NCI-H2227 (cell line): ENCODE results near the gene ASTN2.

Experiments
- DNase-seq: peaks from one replicate; lab custom pipeline; 2025; ENCODE audit not compliant: unreplicated experiment; lab: John Stamatoyannopoulos, UW

Gene ASTN2

GRCh38 chr9:117306032-117306431 is 108.8 kb downstream of the ASTN2 start:
- DNase-seq, result no peak

DNA sequence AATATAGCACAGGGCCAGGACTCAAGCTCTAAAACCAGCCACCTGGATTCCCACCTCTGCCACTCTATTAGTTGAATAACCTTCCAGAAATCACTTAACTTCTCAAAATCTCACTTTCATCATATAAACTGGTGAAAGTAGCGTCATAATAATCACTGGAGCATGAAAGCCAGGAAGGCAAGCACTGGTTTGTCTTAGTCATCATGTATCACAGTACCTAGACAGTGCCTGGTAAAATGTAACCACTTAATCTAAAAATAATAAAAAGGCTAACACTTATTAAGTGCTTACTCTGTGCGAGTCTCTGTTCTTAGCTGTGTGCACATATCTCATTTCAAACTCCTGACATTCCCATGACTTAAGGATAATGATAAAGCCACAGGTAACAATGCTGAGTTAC is 109.4 kb downstream of the ASTN2 start:
- no peak for DNase-seq

GRCh38 chr9:117304549-117304948 is 110.3 kb downstream of the ASTN2 start:
- no peak for DNase-seq

DNA sequence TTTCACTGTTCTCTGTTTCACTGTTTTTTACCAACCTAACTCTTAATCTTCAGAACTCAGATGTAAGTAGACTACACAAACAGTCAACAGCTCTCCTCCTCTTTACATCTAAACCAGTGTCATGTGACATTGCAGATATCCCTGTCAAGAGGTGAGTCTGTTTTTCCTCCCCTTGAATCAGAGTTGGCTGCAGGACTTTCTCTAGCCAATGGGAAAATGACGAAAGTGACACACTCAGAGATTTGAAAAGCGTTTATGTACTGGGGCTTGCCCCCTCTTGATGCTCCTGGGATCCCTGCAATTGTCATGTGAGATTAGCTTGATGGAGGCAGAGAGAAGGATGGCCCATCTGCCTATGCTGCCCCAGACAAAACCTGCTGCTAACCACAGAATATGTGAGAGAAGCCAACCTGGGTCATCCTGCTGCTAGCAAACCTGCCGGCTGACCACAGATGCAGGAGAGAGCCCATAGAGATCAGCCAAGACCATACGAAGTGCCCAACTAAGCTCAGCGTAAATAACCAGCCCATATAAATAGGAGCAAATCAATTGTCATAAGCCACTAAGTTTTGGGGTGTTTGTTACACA is 111.1 kb downstream of the ASTN2 start:
- no peak for DNase-seq

- no peak for DNase-seq
Observed at GRCh38 chr9:117302487-117302886, 112.4 kb downstream of the ASTN2 start.

DNA sequence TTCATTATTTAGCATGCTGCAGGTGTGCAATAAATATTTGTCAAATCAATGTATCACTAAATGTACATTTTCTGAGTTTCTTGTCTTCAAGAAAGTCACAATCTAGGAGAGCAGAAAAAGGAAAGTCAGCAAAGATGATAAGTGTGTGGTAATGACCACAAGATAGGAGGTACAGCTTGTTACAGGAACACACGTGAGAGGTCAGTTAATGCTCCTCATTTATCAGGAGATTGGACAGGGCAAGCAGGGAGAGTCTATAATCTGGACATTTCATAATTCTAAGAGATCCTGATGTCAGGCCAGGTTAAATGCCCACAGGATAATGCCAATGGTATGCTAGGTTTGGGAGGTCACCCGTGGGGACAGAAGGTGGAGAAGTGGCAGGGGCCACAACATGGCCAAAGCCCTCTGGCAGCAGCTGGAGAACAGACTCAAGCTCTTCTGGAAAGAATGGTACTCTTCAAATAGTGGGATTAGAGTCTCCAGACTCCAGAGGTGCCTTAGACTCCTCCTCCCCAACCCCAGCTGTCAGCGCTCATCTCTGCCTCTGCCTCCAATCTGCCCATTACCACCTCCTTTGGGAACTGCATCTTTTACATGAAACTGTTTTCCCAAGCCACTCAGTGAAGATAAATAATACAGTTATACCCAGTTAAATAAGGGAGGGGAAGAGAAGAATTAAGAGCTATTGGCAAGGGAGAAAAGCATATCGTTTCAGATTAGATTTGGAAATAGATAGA is 114.3 kb downstream of the ASTN2 start:
- DNase-seq, result no peak

- no peak for DNase-seq
Observed at GRCh38 chr9:117296453-117296852, 118.4 kb downstream of the ASTN2 start.

- DNase-seq, result no peak
Observed at GRCh38 chr9:117293206-117294114, 121.4 kb downstream of the ASTN2 start.

DNA sequence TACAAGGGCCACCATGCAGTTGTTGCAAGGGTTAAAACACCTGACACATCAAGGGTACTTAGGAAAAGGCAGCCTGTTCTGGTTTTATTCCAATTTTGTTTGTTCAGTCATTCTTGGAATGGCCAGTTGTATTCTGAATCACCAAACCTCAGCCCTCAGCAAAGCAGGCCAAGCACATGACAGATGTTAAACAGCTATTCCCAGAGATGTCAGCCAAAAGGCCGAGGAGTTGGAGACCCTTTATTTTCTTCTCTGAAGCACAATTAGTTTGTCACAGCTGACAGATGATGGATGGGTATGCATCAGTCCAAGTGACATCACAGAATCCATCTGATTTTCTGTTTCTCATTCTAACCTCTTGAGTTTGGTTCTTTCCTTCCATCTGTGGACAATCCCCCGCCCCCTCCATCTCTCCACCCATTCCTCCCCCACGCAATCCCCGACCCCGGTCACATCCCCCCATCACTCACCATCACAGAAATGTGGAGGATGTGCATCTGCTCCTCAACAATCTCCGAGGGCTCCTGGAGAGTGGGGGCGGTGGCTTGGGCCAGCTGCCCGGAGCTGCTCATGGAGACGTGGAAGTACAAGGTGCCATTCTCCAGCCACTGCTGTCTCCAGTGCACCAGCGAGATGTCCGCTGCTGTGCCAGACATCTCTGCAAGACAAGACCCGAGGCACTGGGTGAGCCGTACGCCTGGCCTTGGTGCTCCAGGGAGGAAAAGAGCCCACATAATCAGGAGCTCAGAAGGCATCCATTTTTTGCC is 123.8 kb downstream of the ASTN2 start:
- peak; percentile 28 for DNase-seq

- DNase-seq, result no peak
Observed at GRCh38 chr9:117290306-117290840, 124.5 kb downstream of the ASTN2 start.

DNA sequence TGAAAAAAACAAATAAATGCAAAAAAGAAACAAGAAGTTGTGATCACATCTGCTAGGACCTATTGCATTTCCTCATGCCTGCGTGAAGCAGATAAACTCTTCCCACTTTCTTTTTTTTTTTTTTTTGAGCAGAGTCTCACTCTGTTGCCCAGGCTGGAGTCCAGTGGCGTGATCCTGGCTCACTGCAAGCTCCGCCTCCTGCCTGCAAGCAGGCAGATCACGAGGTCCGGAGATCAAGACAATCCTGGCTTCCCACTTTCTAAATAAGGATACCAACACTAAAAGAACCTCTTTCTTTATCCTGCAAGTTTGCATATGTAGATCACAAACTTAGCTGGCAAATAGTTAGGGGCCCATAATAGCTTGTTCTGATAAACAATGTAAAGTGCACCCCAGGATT is 128.6 kb downstream of the ASTN2 start:
- no peak for DNase-seq

DNA sequence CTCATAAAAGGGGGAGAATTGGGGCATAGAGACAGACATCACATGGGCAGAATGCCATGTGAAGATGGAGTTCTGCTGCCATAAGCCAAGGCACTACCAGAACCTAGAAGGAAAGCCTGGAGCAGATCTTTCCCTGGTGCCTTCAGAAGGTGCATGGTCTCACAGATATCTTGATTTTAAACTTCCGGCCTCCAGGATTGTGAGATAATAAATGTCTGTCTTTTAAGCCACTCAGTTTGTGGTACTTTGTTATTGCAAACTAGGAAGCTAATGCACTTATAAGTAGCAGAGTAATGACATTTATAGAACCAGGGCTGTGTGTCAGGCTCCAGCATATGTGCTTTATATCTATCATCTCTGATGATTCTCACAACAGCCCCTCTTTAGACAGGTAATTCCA is 130.4 kb downstream of the ASTN2 start:
- no peak for DNase-seq

GRCh38 chr9:117282541-117282940 is 132.3 kb downstream of the ASTN2 start:
- no peak for DNase-seq

- DNase-seq, result peak; percentile 37
Observed at GRCh38 chr9:117278471-117279035, 136.3 kb downstream of the ASTN2 start.

- DNase-seq, result peak; percentile 7
Observed at GRCh38 chr9:117278020-117278419, 136.8 kb downstream of the ASTN2 start.

DNA sequence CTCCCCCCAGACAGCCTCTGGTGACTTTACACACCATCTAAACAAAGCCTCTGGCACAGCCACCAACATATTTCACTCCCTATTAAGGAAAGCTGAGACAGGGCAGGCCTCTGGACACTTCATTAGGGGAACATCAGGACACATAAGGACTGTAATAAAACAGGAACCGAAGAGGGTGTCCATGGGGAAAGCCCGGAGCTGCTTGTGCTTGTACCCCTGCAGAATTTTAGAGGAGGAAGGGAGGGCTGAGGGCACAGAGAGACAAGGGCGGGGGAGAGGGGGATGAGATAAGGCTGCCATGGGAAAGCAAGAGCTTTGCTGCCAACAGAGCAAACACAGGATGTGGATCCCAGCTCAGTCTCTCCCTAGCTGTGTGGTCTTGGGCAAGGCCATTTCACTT is 138.4 kb downstream of the ASTN2 start:
- no peak for DNase-seq

GRCh38 chr9:117273612-117274011 is 141.2 kb downstream of the ASTN2 start:
- DNase-seq, result no peak

DNA sequence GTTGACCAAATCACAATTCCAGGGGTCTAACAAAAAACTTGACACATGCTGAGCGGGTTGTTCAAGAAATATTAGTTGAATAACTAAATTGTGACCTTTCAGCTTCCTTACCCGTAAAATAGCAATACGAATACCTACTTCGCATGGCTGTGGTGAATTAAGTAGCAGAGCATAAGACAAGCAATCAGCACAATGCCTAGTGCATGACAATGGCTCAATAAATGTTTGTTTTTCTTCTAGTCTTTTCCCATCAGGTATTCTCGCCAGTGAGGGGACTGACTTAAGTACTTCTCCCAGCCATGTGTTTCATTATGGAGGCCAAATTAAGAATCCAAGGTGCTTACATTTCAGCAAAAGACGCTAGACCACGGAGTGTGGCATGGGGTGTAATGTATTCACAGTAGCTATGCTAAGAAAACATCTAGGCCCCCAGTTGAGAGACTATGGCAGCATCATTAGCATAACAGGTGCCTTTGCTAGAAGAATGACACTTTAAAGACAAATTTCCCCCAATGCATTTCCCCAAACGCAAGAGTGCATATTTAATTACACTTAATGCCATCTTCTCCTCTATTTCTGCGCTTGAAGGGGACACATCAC is 145.9 kb downstream of the ASTN2 start:
- DNase-seq, result no peak

DNA sequence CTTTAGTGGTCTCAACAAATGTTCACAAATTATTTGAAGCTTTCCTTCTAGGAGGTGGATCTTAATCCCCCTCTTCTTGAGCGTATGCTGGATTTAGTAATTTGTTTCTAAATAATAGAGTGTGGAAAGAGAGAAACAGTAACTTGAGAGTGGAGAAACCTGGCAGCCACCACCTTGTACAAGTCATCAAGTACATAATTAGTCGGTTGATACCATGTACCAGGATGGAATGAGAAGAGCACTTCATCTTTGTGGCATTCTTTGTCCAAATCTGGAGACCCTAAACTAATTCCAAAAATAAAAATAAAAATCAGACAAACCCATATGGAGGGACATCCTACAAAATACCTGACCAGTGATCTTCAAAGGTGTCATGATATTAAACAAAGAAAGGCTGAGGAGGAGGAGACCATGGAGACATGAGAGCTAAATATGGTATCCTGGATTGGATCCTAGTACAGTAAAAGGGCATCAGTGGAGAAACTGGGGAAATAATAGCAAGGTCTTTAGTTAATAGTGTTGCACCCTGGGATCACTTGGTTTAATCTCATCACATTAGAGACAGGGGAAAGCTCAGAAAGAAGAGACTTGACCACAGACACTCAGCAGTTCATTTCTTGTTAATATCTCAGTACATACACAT is 147.9 kb downstream of the ASTN2 start:
- no peak for DNase-seq

- no peak for DNase-seq
Observed at GRCh38 chr9:117265253-117265652, 149.6 kb downstream of the ASTN2 start.
